NCI-H748 treated with DMSO at 0.1 percent for 48 hours (cell line): Measurements from ENCODE around the gene COL20A1.

Experiments used
- DNase-seq: peaks from one replicate; lab custom pipeline; 2025; lab: John Stamatoyannopoulos, UW

The COL20A1 gene

DNA sequence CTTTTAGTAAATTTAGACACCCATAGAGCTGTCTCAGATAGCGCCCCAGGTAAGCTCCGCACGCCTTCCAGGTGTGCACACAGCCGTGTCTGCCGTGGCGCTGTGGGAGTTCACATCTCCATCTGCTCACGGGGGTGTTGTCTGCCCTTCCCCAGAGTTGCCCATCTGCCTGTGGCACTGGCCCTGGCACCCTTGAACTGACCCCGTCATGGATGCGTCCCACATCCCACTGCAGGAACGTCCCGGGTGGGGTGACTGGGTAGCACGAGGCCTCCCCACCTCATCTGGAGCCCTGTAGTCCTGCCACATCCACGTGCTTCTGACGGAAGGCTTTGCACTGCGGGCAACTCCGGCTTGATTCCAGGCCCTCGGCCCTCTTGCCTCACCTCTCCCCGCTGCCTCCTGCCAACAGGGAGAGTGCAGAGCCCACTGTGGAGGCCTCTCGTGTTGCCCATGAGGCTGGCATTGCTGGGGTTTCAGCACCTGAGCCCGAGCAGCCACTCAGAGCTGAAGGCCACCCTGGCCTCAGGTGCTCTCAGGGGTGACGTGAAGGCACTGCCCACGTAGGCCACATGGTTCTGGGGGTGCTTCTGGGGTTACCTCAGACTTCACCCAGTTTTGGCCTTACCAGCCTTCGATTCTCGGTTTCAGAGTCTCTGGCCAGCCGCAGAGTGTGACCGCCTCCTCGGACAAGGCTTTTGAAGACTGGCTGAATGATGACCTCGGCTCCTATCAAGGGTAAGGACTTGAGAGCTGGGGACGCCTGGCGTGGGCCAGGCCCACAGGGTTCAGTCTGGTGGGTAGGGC is 15.3 kb upstream of the COL20A1 start:
- DNase-seq: no peak

- no peak for DNase-seq
These were observed 14.3 kb upstream of the COL20A1 start for GRCh38 chr20:63278661-63279060.

- DNase-seq: no peak
These were observed 13.1 kb upstream of the COL20A1 start for GRCh38 chr20:63279931-63280330.

DNA sequence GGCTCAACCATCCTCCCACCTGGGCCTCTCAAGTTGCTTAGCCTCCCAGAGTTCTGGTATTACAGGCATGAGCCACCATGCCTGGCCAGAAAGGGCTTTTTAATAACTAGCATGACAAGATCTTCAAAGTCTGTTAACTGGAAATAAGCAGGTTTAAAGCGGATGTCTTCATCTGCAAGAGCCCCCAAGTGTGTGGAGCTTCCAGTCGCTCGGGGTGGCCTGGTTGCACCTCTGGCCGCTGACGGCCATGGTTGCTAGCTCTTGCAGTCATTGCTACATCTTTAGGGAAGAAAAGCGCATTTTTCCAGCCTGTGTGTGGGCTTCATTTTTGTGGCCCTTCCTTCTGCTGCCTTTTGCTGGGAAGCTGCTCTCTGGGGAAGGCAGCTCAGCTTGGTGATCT is 12.6 kb upstream of the COL20A1 start:
- no peak for DNase-seq

DNA sequence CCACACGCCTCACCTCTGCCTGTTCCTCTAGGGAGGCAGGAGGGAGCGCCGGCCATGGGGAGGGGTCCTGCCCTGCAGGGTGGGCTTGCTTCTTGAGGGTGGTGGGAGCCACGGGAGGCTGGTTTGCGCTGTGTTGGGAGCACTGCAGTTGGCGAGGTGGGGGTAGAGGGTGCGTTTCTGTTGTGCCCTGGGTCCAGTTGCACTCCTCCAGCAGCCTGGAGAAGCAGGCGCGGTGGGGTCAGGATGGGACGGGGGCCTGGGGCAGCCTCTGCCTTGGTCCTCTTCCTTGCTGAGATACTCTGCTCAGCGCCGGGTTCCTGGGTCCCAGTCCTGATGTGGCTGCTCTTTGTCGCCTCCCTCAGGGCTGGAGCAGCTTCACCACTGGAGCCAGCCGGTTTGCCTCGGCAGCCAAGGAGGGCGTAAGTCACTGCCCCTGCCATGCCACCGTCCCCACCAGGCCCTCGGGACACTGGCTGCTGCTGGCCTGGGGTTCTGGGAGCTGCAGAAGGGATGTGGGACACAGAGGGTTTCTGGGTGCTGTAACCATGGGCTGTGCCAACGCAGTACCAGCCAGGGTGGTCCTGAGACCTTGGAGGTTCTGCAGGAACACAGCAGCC is 11.9 kb upstream of the COL20A1 start:
- DNase-seq: no peak

- DNase-seq: no peak
These were observed 11.0 kb upstream of the COL20A1 start for GRCh38 chr20:63281742-63282665.

DNA sequence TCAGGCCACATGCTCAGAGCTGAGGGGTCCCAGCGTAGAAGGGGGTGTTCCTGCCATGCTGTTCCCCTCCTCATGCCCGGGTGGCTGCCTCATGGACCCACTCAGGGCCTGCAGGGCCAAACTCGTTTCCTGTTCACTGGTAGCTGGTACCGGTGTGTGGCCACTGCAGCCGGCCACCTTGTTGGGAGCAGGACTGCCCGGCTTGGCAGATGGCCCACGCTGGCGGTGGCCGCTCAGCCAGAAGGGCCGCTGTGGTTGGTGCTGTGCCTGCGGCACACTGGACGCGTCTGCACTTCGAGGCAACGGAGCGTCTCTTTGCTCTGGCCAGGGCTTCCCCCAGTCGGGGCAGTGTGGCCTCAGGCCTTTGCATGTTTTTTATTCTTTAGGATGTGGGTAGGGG is 10.0 kb upstream of the COL20A1 start:
- DNase-seq: no peak

GRCh38 chr20:63283397-63284082 is 9.4 kb upstream of the COL20A1 start:
- DNase-seq: no peak

- no peak for DNase-seq
These were observed 8.9 kb upstream of the COL20A1 start for GRCh38 chr20:63284083-63284440.

- no peak for DNase-seq
These were observed 8.4 kb upstream of the COL20A1 start for GRCh38 chr20:63284544-63284949.

DNA sequence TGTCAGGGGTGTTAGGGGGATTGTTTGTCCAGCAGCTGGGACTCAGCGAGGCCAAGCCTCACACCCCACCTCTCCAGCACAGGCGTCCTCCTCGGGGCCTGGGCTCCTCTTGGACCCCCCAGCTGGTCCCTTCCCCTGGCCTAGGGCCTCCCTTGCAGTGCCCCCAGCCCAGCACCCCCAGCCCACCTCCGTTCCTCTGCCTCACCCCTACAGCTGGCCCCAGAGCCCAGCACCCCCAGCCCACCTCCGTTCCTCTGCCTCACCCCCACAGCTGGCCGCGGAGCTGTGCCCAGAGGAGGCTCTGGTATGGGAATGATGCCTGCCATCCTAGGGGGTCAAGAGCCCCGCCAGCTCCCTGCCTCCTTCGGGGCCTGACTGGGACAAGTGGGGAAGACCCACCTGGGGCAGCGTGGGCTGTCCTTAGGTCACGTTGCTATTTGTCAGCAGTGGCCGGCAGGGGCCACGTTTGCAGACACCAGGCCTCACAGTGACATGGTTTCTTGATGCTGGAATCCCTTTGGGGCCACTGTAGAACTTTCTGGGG is 7.9 kb upstream of the COL20A1 start:
- DNase-seq: no peak

- no peak for DNase-seq
These were observed 7.1 kb upstream of the COL20A1 start for GRCh38 chr20:63285636-63286615.

- DNase-seq: no peak
These were observed 5.9 kb upstream of the COL20A1 start for GRCh38 chr20:63286781-63287696.

- no peak for DNase-seq
These were observed 5.0 kb upstream of the COL20A1 start for GRCh38 chr20:63287697-63288580.

- DNase-seq: no peak
These were observed 4.3 kb upstream of the COL20A1 start for GRCh38 chr20:63288581-63289251.

- DNase-seq: no peak
These were observed 3.5 kb upstream of the COL20A1 start for GRCh38 chr20:63289311-63290135.

DNA sequence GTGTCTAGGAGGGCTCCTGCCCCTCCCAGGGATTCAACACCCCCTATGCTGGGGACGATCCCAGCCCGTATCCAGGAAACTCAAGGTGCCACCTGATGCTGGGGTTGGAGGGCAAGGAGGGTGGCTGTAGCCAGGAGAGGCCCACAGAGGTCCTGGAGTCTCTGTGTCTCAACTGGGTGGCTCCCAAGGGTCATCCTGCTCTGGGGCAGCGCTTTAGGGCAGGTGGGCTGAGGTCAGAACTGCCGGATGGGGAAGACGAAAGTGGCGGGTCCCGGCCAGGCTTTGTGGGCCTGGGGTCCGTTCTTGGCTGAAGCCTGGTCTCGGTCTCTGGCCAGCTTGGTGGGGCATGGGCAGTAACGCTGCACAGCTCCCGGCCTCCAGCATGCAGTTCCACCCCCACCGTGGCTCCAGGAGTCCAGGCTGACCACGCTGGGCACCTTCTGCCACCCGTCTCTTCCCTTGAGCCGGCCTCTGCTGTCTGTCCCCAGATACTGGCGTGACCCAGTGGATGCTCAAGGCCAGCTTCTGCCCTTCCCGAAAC is 2.8 kb upstream of the COL20A1 start:
- no peak for DNase-seq
